GM19023 (cell line): ENCODE data around the gene CDC25A.
A peak's percentile ranks its signal among the peaks of the same experiment; 100 is the strongest.

ENCODE experiments used
- ATAC-seq: cut with Tn5 transposase; IDR thresholded peaks from one replicate; pipeline ENCODE4 v1.9.1; 2021; ENCODE audit warnings: mild to moderate bottlenecking, moderate library complexity; ENCODE audit not compliant: unreplicated experiment

The CDC25A gene

DNA sequence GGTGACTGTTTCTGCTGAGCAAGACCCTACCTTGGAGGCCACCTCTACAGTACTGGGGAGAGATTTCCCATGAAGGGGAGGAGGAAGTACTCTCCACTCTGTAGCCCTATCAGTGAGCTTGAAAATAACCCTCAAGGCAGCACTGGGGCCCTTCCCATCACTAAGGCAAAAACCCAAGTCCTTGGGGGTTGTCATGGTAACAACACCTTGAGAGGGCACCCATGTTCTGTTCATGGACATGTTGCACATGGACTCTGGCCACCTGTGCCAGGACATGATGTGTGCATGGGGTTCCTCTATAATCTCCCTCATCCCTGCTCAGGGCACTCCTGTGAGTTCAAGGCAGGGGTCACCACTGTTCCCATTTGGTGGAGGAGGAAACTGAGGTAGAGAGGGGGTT, 10.9 kb upstream of the CDC25A start:
- no peak for ATAC-seq

DNA sequence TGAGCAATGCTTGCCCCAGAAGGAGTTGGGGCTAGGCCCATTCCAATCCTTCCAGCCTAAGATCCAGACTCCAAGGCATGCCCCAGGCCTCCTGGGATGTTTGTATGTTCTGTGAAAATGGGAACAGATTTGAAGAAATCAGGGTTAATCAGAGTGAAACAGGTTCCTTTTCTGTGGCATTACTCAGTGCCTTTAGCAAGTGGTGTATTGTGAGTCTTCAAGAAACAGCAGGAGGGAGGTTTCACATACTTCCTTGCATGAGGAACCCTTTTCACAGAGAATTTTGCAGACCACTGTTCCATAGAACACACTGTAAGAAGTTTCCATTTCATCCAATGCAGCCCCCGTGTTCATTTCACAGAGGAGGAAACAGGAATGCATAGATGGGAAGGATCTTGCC, 8.4 kb upstream of the CDC25A start:
- ATAC-seq = no peak

DNA sequence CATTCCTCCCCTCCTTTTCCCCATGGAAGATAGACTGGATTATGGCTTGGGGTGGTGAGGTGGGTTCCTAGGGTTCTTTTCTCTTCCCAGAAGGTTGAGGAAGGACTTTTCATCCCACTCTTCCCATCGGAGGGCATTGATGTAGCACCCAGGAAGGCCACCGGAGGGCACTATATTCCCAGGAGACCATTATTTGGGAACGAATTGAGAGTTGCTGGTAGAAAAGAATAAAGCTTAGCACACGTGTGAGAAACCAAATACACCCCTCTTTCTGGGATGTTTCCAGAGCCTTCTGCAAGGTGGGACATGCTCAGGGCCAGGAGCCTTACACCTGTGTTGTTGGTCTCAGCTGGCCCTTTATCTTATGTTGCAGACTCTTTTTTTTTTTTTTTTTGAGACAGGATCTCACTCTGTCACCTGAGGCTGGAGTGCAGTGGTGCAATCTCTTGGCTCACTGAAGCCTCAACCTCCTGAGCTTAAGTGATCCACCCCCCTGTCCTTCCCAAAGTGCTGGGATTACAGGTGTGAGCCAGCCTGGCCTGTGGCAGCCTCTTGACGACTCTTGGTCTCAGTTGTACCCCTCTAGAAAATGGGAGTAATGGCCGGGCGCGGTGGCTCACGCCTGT, 6.3 kb upstream of the CDC25A start:
- no peak for ATAC-seq

DNA sequence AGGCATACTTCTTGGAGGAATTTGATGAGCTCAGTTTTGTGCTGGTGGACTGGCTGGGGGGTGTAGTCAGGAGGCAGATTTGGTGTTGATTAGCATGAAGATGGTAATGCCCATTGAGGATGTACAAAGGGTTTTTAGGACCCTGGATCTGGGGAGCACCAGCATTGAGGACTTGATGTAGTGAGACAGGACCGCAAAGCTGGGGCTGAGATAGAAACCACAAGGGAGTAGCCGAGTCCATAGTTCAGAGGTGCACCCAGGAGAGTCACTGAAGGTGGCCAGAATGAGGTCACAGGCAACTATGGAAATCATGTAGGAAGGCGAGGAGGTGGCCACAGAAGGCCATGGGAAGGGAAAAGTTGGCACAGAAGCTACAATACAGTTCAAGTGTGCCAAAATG, 2.7 kb upstream of the CDC25A start:
- ATAC-seq = no peak

DNA sequence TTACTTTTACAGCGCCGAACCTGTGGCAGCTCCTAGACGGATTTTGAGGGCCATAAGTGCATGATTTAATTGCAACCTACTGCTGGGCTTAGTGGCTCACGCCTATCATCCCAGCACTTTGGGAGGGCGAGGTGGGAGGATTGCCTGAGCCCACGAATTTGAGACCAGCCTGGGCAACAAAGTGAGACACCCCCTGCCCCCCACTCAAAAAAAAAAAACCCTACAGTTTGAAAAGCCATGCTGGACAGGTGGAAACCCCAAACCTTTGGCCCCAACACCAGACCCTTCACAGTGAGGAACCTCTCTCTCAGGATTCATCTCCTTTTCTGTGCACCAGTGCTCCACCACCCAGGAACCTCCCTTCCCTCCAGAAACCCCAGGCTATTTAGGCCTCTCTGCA, 1.1 kb upstream of the CDC25A start:
- no peak for ATAC-seq

DNA sequence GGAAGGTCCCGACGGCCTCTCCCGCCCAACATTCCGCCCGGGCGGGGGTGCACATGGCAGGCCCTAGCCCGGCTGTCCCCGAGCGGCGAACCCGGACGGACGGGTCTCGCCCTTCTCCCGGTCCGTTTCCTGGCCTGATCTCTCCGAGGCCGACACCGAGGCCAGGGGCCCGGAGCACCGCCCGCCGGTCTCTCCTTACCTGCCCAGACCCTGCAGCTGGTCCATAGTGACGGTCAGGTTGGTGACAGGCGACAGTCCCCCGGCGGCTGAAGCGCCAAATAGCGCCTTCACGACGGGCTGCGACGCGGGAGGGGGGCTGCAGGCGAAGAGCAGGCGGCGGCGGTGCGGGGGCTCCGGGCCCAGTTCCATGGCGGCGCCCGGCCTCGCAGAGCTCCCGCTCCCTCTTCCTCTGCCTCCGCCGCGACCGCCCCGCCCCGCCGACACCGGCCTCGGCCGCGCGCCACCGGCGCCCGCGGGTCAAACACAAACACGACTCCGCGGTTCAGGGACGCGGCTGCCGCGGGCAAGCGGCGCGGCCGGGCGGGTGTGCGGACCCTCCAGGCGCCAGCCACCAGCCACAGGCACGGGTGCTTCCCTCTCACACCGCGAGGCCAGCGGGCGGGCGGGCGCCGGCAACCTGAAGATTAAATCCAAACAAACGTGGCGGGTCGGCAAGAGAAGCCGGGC, 495 bp downstream of the CDC25A start:
- peak; percentile 26 for ATAC-seq

DNA sequence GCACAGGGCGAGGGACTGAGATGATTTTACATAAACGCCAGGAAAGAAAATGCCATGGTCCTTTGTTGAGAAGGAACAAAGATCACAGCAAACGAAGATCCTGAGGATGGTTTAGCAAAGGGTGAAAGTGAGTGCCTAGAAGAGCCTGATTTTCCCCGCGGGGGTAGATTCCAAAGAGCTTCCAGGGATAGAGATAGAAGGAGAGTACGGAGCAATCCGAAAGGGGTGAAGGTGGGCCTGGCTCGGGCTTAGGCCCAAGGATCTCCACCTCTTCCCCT, 977 bp downstream of the CDC25A start:
- ATAC-seq = no peak

DNA sequence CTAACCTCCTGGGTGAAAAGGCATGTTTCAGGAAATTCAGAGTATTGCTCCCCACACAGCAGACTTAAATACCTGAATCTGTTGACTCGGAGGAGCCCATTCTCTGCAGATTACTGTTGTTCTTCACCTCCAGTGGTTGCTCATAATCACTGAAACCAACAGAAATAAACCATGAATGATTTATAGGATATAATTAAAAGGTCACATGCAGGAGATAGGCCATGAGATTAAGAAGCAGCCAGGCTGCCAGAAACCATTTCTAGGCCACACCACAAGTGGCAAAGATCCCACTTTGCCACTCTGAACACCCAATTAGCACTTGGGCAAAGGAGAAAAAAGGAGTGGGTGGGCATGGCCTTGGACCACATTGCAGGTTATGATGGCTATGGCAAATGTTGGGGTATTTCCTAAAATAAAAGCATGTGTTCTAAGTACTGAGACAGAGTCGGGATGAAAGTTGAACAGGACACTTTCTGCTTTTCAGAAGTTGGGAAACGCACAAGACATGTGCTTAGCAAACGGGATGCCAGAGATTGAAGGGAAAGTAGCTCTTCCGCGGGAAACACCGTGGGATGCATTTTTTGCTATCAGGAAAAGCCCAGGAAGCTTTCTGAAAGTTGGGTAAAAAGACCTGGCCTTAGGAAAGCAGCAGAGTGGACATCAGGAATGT, 1.5 kb downstream of the CDC25A start:
- ATAC-seq = no peak

DNA sequence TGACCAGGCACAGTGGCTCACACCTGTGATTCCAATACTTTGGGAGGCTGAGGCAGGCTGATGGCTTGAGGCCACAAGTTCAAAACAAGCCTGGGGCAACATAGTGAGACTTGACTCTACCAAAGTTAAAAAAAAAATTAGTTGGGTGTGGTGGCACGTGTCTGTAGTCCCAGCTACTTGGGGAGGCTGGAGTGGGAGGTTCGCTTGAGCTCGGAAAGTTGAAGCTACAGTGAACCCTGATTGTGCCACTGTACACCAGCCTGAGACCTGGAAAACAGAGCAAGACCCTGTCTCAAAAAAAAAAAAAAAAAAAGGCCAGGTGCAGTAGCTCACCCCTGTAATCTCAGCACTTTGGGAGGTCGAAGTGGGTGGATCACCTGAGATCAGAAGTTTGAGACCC, 3.1 kb downstream of the CDC25A start:
- no peak for ATAC-seq

DNA sequence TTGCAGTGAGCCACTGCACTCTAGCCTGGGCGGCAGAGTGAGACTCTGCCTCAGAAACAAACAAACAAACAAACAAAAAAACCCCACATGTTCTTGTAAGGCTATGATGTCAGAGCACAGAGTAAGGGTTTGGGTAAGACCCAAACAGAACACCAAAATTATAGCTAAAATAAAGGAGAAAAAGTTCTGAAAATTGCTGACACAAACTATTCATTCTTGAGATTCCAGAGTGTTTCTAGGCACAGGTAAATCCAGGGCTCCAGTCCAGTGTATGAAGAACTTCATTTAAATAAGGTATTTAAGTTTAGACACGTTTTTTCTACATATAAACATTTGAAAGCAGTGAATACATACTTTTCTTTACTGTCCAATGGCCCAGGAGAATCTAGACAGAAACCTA, 3.9 kb downstream of the CDC25A start:
- ATAC-seq = no peak

DNA sequence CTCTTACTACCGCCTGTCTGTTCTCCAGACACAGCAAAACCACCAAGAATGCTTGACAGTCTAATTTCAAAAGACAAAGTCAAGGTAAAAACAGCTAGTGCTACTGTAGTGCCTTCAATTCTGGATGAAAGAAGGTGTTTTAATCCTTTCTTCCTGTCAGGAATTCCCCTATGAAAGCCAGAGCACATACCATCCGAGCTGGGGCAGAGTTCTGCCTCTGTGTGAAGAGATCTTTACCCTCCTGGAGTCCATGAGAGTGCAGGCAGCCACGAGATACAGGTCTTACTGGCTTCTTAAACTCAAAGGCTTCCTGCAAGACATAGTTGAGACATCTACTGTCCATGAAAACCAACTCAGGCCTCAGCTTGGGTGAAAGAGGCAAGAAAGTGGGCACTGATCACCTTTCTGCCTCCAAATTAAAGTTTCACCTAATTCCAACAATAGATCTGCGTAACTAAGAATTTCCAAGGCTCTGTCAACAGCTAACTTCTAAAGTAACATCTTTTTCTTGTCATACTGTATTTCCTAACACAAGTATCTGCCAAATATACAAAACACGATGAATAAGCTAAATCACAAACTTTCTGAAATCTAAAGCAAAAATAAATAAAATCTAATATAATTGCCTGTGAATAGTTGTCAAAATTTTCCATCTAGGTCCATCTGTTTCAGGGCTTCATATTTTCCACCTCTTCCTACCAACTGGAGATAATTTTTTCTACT, 7.5 kb downstream of the CDC25A start:
- no peak for ATAC-seq

DNA sequence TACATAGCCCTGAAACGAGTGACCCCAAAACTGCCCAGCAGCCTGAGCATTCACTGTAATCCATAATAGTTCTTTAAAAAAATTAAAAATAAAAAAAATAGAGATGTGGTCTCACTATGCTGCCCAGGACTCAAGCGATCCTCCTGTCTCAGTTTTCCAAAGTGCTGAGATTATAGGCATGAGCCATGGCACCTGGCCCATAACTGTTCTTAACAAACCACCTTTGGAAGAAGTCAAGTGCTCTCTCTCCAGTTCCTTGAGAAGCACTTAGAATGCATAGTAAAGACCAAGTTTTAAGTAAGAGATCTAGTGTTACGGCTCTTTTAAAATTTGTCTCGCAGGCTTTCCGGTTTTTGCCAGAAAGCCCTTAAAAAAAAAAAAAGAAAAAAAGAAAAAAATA, 8.2 kb downstream of the CDC25A start:
- no peak for ATAC-seq

DNA sequence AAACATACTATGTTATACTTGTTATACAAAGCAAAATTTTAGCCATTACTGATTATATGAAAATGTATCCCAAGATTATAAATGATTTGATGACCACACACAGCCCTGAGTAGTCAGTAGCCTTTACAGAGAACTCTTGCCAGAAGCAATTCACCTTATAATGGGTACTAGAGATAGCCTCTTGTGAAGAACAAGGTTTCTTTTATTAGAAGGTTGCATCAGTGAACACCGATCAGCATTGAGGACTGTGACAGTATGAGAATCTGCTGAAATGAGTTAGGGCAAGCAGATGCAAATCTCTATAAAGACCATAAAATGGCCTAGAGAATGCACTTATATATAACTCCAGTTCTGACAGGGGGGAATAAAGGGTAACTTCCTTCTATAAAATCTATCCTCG, 10.1 kb downstream of the CDC25A start:
- no peak for ATAC-seq

DNA sequence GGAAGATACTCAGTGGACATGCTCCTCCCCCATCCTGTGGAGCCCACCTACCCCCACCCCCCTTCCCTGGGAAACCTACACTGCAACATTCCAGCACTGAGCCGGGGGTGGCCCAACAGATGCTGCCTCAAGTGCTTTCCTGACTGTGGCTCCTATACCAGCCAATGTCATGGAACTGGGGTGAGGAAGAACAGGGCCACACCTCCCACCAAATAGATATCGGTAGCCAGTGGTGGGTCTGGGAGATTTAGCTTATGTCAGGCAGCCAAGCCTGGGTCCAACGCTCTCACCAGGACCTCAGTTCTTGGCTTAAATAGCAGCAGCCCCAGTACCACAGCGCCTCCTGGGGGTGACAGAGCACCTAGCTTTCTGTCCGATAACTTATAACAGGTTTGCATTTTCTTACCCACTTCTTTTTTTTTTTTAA, 30.3 kb downstream of the CDC25A start:
- ATAC-seq = no peak

DNA sequence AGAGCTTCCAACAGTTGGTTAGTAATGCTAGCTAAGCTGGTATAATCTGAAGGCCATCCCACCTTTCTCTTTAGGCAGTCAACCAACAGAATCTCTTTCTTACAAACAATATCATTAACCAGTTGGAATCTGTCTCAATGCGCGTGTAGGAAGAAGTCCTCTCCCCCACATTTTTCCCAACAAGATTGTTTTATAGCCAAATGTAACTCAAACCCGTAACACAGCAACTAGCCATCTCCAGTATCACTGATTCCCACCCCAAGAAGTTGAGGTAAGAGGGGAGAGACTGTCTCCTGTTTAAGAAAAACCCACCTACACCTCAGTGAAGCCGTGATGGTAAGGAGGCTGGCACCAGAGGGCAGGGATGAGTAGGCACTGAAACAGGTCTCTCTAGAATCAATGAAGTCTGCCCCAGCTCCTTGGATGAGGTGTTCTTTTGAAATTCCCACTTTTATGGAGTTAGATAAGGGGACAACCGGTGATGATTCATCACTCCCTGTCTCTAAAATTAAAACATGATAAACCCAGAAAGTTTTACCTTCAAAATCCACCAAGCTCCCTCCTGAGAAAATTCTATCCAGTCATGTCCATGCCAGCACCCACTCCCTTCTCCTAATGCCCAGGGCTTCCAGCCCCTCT, 30.9 kb downstream of the CDC25A start:
- no peak for ATAC-seq

DNA sequence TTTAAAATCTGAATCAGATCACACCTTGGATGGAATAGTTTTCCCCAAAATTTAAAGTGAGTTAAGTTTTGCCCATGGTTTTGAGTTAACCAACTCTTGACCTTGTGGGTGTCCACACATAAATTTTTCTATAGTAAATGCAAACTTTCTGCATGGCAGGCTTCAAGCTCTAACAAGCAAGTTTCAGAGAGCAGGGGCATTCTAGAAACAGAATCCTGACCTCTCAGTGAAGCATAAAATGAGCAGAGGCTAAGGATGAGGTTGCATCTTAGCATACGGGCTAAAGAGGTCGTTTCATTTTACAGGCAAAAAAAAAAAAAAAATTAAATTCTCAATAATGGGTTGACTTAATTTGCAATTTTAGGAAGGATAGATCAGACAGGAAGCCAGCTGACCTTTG, 32.1 kb downstream of the CDC25A start:
- no peak for ATAC-seq

DNA sequence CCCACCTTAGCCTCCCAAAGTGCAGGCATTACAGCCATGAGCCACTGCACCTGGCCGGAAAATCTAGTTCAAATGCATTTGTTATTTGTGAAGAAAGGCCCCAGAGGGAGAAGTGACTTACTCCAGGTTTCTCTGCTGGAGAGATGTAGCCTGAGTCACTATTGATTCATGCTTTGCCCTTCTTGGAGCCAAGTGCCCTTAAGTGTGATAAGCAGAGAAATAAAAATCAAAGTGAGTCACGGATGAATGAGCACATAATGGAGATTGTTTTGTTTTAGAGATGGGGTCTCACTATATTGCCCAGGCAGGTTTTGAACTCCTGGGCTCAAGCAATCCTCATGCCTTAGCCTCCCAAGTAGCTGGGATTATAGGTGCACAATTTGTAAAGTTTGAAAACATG, 33.1 kb downstream of the CDC25A start:
- ATAC-seq = no peak

DNA sequence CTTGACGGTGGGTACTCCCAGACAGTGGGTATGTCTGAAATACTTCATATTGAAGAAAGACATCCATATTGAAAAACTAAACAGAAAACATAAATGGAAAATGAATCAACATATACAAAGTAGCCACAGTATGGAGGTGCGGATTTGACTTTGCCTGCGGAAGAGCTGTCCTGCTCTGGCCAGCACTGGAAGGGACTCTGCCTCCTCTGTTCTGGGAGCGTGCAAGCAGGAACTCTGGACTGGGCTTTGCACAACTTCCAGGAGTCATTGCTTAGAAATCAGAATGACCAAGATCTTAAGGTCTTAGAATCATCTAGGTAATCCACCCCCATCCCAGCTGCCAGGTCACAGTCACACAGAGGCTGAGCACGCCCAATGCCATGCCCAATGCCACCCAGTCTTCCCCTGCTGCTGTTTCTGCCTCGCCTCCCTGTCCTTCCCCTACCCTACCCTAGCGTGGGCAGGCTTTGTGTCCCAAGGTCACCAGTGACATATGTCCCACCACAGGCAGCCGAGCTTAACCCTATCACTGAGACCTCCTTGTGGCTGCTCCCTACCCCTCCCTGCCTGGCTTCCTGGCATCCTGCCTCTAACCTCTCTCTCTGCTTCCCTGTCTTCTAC, 36.3 kb downstream of the CDC25A start:
- no peak for ATAC-seq

DNA sequence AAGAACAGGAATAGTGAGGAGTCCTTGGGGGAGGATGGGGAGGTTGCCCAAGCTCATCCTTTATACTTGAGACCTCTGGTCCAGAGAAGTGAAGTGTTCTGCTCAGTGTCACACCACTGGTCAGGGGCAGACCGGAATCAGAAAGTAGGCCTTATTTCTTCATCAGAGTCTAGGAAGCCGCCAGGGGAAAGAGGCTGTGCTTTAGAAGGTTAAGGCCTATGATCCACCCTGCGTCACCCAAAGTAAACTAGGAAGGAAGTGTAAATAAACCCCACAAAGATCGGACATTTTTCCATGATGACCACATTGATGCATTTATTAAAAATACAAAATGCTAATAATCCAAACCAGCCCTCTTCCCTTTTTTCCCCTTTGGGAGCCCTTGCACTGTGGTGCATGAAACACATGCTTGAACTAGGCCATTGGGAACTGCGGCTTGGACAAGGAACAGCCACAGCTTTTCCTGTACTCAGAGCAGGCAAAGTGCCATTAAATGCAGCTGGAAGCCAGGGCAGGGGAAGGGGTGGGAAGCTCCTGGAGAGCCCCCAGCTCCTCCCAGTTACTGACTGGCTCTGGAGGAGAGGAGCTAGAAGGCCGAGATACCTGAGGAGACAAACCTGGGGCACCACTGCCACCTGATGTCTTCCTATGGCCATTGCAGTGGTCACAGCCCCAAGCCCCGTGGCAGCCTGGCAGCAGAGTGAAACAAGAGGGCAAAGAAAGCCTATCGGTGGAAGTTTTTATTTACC, 37.0 kb downstream of the CDC25A start:
- ATAC-seq = no peak

DNA sequence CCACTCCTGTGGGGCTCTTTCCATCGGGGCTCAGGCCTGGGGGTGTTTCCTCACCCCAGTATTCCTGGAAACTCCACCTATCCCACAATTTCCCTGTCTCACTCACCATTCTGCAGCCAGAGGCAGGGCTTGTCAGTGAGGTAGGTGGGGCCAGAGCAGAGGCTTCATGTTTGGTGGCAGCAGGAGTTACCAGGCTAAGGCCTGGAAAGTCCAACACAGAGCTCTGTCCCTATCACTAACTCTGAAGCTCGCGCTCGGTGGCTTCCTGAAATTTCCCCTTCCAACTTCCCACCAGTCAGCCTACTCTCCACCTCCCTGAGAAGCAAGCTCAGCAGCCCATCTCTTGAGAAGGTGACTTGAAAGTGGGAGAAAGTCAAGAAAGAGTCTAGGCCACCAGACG, 44.2 kb downstream of the CDC25A start:
- ATAC-seq = no peak
